Cardiac fibroblast (primary cell): ENCODE results near the gene WWC2.

Source experiments
- DNase-seq, 2 donors: peaks; one replicate each; pipeline versions ENCODE4 v3.0.0 to v3.0.0-alpha.2; 2010; ENCODE audit warnings: low read depth in 2 of 2
- H3K4me3 ChIP-seq, 2 donors: replicated peaks in 1 of 2; 1 replicate in 1 of 2; 2 replicates in 1 of 2; pipeline ENCODE4 v1.5.1; 2011; ENCODE audit warnings: low read depth in 2 of 2, low read length in 2 of 2, mild to moderate bottlenecking in 2 of 2, moderate library complexity in 1 of 2
- TF ChIP-seq, protein P1 (sequence below): IDR thresholded peaks from one replicate; pipeline ENCODE4 v1.5.1; 2011; ENCODE audit warnings: low read depth, mild to moderate bottlenecking, low read length, inconsistent platforms

The WWC2 gene

DNA sequence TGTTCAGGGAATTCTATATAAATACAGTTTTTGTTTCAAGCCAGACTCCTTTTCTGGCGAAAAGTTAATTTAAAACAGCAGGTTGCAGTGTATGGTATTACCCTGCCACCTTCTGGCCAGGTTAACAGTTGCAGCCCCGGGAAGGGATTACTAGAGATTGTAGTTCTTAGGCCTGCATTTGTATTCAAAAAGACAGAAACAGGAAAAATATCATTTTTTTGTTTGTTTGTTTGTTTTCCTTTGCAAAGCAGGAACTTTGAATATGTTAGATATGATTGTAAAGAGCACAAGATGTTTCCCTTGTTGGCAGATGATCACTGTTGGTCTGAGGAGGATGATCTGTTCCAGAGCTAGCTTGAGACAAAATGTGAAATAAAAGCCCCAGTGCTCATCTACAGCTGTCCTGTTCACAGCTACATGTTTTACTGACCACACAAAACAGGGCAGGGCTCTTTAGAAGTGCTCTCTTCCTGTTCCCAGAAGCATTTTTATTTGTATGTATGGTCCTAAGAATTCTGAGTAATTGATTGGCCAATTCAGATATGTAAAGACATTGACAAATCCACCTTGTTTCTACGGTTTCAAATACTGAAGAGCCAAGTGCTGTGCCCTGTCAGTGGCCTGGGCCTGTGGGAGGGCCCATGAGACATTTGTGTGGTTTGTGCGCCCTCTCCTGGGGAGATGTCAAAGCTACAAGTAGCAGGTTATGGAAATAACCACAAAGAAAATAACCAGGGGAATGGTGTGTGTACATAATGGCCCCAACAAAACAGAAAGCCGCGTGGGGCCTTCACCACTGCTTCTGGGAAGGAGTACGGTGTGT is 163.1 kb downstream of the WWC2 start:
- TF ChIP-seq, protein P1, sequence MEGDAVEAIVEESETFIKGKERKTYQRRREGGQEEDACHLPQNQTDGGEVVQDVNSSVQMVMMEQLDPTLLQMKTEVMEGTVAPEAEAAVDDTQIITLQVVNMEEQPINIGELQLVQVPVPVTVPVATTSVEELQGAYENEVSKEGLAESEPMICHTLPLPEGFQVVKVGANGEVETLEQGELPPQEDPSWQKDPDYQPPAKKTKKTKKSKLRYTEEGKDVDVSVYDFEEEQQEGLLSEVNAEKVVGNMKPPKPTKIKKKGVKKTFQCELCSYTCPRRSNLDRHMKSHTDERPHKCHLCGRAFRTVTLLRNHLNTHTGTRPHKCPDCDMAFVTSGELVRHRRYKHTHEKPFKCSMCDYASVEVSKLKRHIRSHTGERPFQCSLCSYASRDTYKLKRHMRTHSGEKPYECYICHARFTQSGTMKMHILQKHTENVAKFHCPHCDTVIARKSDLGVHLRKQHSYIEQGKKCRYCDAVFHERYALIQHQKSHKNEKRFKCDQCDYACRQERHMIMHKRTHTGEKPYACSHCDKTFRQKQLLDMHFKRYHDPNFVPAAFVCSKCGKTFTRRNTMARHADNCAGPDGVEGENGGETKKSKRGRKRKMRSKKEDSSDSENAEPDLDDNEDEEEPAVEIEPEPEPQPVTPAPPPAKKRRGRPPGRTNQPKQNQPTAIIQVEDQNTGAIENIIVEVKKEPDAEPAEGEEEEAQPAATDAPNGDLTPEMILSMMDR, result peak; percentile 85
- no peak overlapping the region for H3K4me3 ChIP-seq
- peak; percentile 83 to 86 for DNase-seq

DNA sequence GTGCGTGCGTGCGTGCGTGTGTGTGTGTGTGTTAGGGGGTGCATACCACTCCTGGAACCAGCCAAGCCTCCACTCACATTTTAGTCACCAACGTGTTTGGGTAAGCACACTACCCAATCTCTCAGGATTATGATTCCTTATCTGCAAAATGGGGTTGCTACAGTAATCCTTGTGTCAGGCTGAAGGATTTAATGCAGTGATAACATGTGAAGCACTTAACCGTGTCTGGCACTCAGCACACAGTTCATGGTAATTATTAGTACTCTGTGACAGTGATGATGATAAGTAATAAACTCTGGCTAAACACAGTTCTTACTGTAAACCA is 163.7 kb downstream of the WWC2 start:
- H3K4me3 ChIP-seq, result no peak overlapping the region
- TF ChIP-seq, protein P1, result no peak
- DNase-seq, result no peak

DNA sequence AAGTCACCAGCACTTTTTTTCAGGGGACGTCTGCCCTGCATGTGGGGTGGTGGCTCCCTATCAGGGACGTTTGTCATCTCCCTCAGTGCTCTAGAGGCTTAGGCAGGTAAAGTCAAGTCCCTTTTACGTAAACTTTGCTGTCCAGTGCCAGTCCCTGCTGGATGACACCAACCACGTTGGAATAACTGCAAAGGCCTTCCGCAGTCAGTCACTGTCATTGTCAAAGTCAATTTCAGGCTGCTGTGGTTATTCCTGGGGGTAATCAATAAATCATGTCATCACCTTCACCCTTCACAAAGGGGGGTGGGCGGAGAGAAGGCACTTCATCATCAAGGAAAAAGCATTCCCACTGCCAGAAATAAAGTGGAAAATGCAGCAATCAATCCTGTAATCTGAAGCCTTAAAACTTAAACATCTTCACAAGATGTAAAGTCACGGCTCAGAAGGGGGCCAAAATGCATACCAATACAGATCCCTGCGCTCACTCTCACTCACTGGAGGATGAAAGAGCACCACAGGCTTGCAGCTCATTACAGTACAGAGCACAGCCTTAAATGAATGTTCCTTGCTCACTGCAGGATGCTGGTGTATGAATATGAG is 164.8 kb downstream of the WWC2 start:
- H3K4me3 ChIP-seq, result no peak overlapping the region
- DNase-seq, result no peak
- TF ChIP-seq, protein P1, result no peak

DNA sequence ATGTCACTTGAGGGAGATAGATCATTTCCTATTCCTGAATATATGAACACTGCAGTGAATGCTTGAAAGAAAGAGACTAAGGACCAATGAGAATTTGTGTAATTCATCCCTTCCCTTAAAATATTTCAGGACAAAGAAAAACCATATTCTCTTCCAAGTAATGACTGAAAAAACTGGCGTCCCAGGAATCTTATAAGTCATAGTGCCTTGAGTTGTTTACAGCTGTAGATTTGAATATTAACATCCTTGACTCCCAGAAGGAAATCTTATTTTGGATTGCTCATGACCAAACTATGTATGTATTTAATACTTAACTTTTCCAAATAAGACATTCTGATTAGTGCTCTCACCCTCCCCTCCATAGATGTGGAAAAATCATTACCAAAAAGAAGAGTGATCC is 165.6 kb downstream of the WWC2 start:
- TF ChIP-seq, protein P1, result no peak

DNA sequence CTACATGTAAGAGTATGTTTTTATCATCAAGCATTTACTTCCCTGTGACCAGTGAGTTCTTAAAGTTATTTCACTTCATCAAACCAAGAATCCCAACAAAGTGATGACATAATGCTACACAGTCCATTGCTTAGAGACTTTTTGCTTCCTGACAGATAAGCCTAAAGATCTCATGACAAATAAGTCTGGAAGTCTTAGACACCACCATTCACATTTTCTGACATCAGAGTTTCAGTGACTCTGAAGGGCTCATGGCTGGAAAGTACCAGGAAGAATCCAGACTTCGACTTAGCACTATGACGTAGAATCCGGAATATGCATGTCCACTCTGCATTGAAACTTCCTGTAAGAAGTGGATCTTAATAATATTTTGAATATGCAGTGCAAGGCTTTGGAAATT is 167.3 kb downstream of the WWC2 start:
- DNase-seq, result no peak
- TF ChIP-seq, protein P1, result no peak
- no peak overlapping the region for H3K4me3 ChIP-seq

More for the DNA sequence above, 165.6 kb downstream of the WWC2 start:
- peak; percentile 20 to 34 for DNase-seq
- H3K4me3 ChIP-seq, result no peak overlapping the region

DNA sequence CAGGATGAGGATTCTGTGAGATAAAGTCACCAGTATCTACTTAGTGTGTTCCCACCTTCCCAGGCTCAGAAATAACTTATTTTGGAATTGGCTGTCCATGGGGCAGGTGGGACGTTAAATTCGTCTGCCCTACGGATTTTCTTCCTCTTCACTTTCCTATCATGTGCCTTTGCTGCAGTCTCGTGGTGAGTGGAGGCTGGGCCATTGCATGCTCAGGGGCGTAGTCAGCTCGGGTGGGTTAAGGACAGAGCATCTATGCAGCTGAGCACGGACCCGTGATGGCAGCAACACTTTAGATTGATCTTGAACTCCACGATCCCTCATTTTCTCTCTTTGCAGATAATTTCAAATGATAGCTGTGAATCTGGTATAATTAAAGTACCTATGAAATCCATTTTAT is 169.5 kb downstream of the WWC2 start:
- TF ChIP-seq, protein P1, result no peak
- DNase-seq, result no peak
- H3K4me3 ChIP-seq, result no peak overlapping the region
